Sigmoid colon (tissue), 7 donors: ENCODE data around the gene TKT. TPM values are rescaled to one million over a fixed set of nuclear protein-coding genes. Genes with fewer than 3 reads are reported as not detected.

ENCODE experiments used
- DNase-seq: peaks from one replicate; pipeline ENCODE4 v3.0.0-alpha.2; 2019
- H3K27ac ChIP-seq, 4 donors: fragments of 200-600 bp; sonication (generic); one replicate each; pipeline ENCODE4 v1.5.1; 2016 to 2019; ENCODE audit warnings: mild to moderate bottlenecking in 1 of 4
- H3K27me3 ChIP-seq, 3 donors: fragments of 200-600 bp; sonication (generic); one replicate each; pipeline ENCODE4 v1.5.1; 2019; ENCODE audit warnings: mild to moderate bottlenecking in 1 of 3
- H3K36me3 ChIP-seq, 4 donors: fragments of 200-600 bp; sonication (generic); one replicate each; pipeline ENCODE4 v1.5.1; 2016 to 2019
- H3K4me1 ChIP-seq, 4 donors: fragments of 200-600 bp; sonication (generic); one replicate each; pipeline ENCODE4 v1.5.1; 2017 to 2019
- H3K4me3 ChIP-seq, 4 donors: fragments of 200-600 bp; sonication (generic); one replicate each; pipeline ENCODE4 v1.5.1; 2017 to 2019; ENCODE audit warnings: mild to moderate bottlenecking in 2 of 4, moderate library complexity in 1 of 4
- H3K9me3 ChIP-seq, 4 donors: fragments of 200-600 bp in 3 of 4; sonication (generic) in 3 of 4; one replicate each; pipeline versions ENCODE4 v1.5.1 to v1.6.1; 2013 to 2019
- EP300 ChIP-seq, 4 donors: sonication (generic); formaldehyde crosslinking; IDR thresholded peaks; one replicate each; pipeline ENCODE4 v1.6.1; 2017; ENCODE audit warnings: antibody characterized with exemption in 4 of 4
- POLR2A ChIP-seq, 2 donors: fragments of 450-650 bp; IDR thresholded peaks; one replicate each; pipeline ENCODE4 v1.6.1; 2016; ENCODE audit warnings: antibody characterized with exemption in 2 of 2, mild to moderate bottlenecking in 2 of 2, moderate library complexity in 2 of 2
- POLR2AphosphoS5 ChIP-seq, 4 donors: sonication (generic); formaldehyde crosslinking; IDR thresholded peaks; one replicate each; pipeline ENCODE4 v1.6.1; 2017; ENCODE audit warnings: antibody characterized with exemption in 4 of 4
- WGBS, 2 donors: extraction: QIAGEN DNeasy Blood & Tissue Kit; methylation state at CpG; one replicate each; pipeline ENCODE4 v1.1.7; 2013; 5-methylcytosine and 5-hydroxymethylcytosine counted together
- intact Hi-C: fragments of 100-400 bp; cut with DNase I; formaldehyde crosslinking; loops from one replicate; pipeline ENCODE4 v1.15.1; 2023
- polyA plus RNA-seq, 3 donors: library from polyadenylated mRNA; stranded (reverse); fragments of 200-250 nt; gene quantifications; one replicate each; pipeline ENCODE4 v1.2.3, GENCODE V29; 2013
- total RNA-seq, 4 donors: library from RNA; depleted of rRNA; stranded (reverse); fragments of >200 nt; gene quantifications; one replicate each; pipeline ENCODE4 v1.1.0, GENCODE V29; 2016
- TF ChIP-seq, protein P1 (sequence below), 4 experiments: fragments of 450-650 bp in 3 of 4; fragments of 200-600 bp in 1 of 4; IDR thresholded peaks; one replicate each; pipeline ENCODE4 v1.5.1; 2016 to 2019; ENCODE audit warnings: antibody characterized with exemption in 4 of 4, mild to moderate bottlenecking in 3 of 4, moderate library complexity in 2 of 4
- donor health status: healthy with polysubstance abuse.
- donor health status: Bipolar disorder and iron deficiency.
- donor health status: healthy.

The TKT gene
- total and polyA plus RNA-seq, 7 donors = 88.9 to 305 (median 184) TPM

DNA sequence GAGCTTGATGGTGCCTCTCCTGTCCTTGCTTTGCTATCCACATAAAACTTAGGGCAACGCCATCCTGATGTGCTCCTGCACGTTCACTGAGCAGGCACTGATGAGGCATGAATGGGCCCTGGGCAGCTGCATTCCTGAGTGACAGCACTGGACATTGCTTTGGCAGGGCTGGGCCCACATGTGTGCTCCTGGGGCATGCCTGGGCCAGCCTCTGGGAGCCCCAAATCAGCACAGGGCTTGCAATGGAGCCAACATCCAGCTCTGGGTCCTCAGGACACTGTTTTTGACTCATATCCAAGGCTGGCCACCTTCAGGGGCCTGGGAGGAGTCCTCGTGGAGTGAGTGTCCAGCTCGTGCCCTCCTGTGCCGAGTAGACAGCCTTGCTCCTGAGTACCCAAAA lies 5.9 kb upstream of the TKT start:
- WGBS, 2 donors = 85 to 88% methylated on average over 5 of the region's 5 CpGs
- intact Hi-C loops = no loop called here
- Histone ChIP-seq H3K4me1 (no peaks in the 10 kb centered on the region), H3K27me3 (no peaks in the 10 kb centered on the region), H3K4me3 (no peak overlapping the region), H3K27ac (no peak overlapping the region), H3K36me3 (no peaks in the 10 kb centered on the region), H3K9me3 (no peaks in the 10 kb centered on the region)
- TF ChIP-seq, protein P1, sequence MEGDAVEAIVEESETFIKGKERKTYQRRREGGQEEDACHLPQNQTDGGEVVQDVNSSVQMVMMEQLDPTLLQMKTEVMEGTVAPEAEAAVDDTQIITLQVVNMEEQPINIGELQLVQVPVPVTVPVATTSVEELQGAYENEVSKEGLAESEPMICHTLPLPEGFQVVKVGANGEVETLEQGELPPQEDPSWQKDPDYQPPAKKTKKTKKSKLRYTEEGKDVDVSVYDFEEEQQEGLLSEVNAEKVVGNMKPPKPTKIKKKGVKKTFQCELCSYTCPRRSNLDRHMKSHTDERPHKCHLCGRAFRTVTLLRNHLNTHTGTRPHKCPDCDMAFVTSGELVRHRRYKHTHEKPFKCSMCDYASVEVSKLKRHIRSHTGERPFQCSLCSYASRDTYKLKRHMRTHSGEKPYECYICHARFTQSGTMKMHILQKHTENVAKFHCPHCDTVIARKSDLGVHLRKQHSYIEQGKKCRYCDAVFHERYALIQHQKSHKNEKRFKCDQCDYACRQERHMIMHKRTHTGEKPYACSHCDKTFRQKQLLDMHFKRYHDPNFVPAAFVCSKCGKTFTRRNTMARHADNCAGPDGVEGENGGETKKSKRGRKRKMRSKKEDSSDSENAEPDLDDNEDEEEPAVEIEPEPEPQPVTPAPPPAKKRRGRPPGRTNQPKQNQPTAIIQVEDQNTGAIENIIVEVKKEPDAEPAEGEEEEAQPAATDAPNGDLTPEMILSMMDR (IDR thresholded peaks at IDR 0.05) = no peak
- TF ChIP-seq POLR2A (IDR thresholded peaks at IDR 0.05) = no peak
- DNase-seq = no peak

DNA sequence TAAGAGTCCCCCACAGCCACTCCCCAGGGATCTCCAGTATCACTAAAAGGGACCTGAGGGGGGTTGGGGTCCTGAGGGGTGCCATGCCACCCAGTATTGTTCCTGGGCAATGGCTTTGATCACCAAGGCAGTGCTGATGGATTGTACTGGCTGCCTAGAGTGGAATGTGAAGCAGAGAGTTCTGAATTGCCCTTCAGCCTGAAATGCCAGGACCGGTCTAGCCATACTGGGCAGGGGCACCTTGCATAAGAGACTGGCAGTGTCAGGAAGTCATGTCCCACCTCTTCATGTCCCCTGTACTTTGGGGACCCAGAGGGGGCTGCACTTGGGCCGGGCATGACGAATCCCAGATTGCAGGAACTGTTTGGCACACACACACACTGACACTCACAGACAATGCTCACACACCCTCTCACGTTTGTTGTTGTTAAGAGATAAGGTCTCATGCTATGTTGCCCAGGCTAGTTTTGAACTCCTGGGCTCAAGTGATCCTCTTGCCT lies 4.5 kb upstream of the TKT start:
- TF ChIP-seq POLR2A (IDR thresholded peaks at IDR 0.05) = no peak
- no peak for TF ChIP-seq POLR2AphosphoS5 (IDR thresholded peaks at IDR 0.05)
- TF ChIP-seq EP300 (IDR thresholded peaks at IDR 0.05) = no peak
- TF ChIP-seq, protein P1 (IDR thresholded peaks at IDR 0.05) = no peak
- intact Hi-C loops = no loop called here
- H3K36me3 ChIP-seq = no peaks in the 10 kb centered on the region
- H3K4me1 ChIP-seq = peaks cover 0 to 5% (median 4%) of the 10 kb centered on the region in 4 donors
- DNase-seq = no peak
- H3K4me3 ChIP-seq = no peak overlapping the region
- no peaks in the 10 kb centered on the region for H3K9me3 ChIP-seq
- no peaks in the 10 kb centered on the region for H3K27me3 ChIP-seq
- H3K27ac ChIP-seq = no peak overlapping the region
- 75 to 88% methylated on average over 4 of the region's 4 CpGs for WGBS, 2 donors

DNA sequence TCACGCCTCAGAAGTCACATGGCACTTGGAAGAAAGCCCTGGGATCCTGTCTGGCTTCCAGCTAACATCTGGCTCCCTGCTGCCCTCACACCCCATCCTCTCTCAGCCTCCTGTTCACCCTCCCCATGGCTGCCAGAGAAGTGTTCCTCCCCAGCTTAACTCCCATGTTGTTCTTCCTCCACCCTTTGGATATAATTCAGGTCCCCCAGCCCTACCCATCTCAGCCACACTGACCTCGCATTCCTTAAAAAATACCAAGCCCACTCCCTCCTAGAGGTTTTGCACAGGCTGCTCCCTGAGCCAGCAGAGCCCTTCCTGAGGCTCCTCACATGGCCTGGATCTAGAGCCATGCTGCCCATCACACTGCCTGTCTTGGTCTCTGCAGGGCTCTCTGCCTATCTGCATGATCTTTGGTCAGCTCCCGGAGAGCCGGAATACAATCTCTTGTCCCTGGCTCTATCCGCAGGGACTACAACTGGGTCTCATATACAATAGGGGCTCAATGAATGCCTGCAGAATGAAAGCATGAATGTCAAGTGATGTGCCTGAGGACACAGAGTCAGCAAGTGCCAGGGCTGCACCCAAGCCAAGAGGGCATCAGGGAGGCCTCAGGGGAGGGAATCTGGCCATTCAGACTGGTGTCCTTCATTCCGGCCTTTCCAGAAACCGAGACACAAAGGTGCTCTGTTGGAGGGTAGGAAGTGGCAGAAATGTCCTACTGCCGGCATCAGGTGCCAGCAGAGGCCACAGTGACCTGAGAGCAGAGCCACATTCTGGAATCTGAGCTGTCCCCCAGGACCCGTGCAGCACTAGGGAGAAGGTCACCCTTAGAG lies 3.8 kb upstream of the TKT start:
- H3K36me3 ChIP-seq = no peaks in the 10 kb centered on the region
- no peak for TF ChIP-seq POLR2A (IDR thresholded peaks at IDR 0.05)
- no peak for TF ChIP-seq EP300 (IDR thresholded peaks at IDR 0.05)
- TF ChIP-seq POLR2AphosphoS5 (IDR thresholded peaks at IDR 0.05) = no peak
- H3K4me3 ChIP-seq = no peak overlapping the region
- peaks cover 0 to 6% (median 5%) of the 10 kb centered on the region in 4 donors for H3K4me1 ChIP-seq
- intact Hi-C loops = no loop called here
- H3K27ac ChIP-seq = no peak overlapping the region
- 88 to 89% methylated on average over 9 of the region's 9 CpGs for WGBS, 2 donors
- no peak for DNase-seq
- H3K9me3 ChIP-seq = no peaks in the 10 kb centered on the region
- H3K27me3 ChIP-seq = no peaks in the 10 kb centered on the region

- Histone ChIP-seq H3K27me3 (no peaks in the 10 kb centered on the region), H3K4me1 (peaks cover 0 to 14% (median 12%) of the 10 kb centered on the region in 4 donors), H3K4me3 (no peak overlapping the region), H3K36me3 (no peaks in the 10 kb centered on the region), H3K9me3 (no peaks in the 10 kb centered on the region), H3K27ac (no peak overlapping the region)
- TF ChIP-seq, protein P1 (IDR thresholded peaks at IDR 0.05) = no peak
- TF ChIP-seq POLR2AphosphoS5 (IDR thresholded peaks at IDR 0.05) = no peak
- no peak for TF ChIP-seq POLR2A (IDR thresholded peaks at IDR 0.05)
- no peak for TF ChIP-seq EP300 (IDR thresholded peaks at IDR 0.05)
- intact Hi-C loops = no loop called here
- 84 to 88% methylated on average over 8 of the region's 8 CpGs for WGBS, 2 donors
- no peak for DNase-seq
Measured at GRCh38 chr3:53258600-53259426, 3.0 kb upstream of the TKT start.

DNA sequence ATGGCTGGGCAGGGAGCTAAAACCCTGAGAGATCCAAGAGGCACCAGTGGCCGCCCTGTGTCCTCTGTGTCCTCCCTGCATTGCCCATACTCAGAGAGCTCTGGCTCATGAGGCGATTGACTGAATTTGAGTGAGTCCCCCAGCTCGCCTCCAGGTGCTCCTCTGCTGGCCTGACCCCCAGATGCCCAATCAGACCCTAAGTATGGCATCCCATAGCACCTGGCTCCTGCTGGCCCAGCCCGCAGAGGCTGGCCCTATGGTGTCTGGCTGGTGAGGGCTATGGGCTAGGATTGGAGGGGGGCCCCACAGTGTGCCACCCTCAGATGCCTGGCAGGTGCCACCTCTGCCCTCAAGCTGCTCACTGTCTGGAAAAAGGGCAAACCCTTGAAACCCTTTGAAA lies 1.6 kb upstream of the TKT start:
- no peak for DNase-seq
- Histone ChIP-seq H3K27me3 (no peaks in the 10 kb centered on the region), H3K4me3 (no peak overlapping the region), H3K27ac (no peak overlapping the region), H3K9me3 (no peaks in the 10 kb centered on the region), H3K4me1 (peaks cover 0 to 28% (median 26%) of the 10 kb centered on the region in 4 donors), H3K36me3 (no peaks in the 10 kb centered on the region)
- TF ChIP-seq, protein P1 (IDR thresholded peaks at IDR 0.05) = no peak
- TF ChIP-seq EP300 (IDR thresholded peaks at IDR 0.05) = no peak
- no peak for TF ChIP-seq POLR2A (IDR thresholded peaks at IDR 0.05)
- TF ChIP-seq POLR2AphosphoS5 (IDR thresholded peaks at IDR 0.05) = no peak
- intact Hi-C loops = no loop called here
- WGBS, 2 donors = 97% methylated on average over 4 of the region's 4 CpGs
